Measurements from ENCODE around the gene TRMT6.

Gene TRMT6

GRCh38 chr20:5893052-5893451 is 57.3 kb downstream of the TRMT6 start:
- no peak for FAIRE-seq

GRCh38 chr20:5890773-5891441 is 59.4 kb downstream of the TRMT6 start:
- FAIRE-seq: no peak

DNA sequence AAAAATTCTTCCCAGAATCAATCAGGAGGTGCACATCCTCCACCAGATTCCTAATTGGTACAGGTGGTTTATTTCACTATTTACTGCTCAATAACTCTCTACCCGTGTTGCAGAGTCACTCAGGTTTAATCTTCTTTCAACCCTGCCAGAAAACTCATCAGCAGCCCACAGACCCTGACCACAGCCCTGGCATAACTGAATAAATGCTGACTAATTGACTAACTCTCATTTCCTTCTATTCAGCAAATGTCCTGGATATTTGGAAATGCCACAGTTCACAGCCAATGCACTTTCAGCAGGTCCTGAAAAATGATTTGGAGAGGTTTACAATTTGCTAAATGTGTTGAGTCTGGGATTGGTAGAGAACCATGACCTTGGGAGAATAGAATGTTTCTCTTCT is 62.3 kb downstream of the TRMT6 start:
- no peak for FAIRE-seq

- FAIRE-seq: no peak
Measured at GRCh38 chr20:5887386-5887785, 62.9 kb downstream of the TRMT6 start.
